HepG2 (cell line): ENCODE measurements around the gene SYNE1.

ENCODE experiments used
- HCFC1 ChIP-seq: fragments of 150-350 bp; IDR thresholded peaks from 2 replicates; pipeline ENCODE4 v1.6.1; 2014; ENCODE audit warnings: low read depth, low read length
- POLR2A ChIP-seq, 2 experiments: IDR thresholded peaks; 2 replicates each; pipeline ENCODE4 v1.6.1; 2011; ENCODE audit warnings: low read depth in 2 of 2, low read length in 2 of 2, mild to moderate bottlenecking in 1 of 2, moderate library complexity in 1 of 2; ENCODE audit not compliant: insufficient read depth in 1 of 2
- TBP ChIP-seq: sonication (generic); formaldehyde crosslinking; IDR thresholded peaks from 2 replicates; pipeline ENCODE4 v1.5.0; 2020; ENCODE audit warnings: missing genetic modification reagents
- ZBTB33 ChIP-seq: sonication (generic); formaldehyde crosslinking; IDR thresholded peaks from 2 replicates; pipeline ENCODE4 v1.4.0; 2020; ENCODE audit warnings: missing genetic modification reagents
- ZFX ChIP-seq: sonication (generic); formaldehyde crosslinking; IDR thresholded peaks from 2 replicates; pipeline ENCODE4 v1.4.0; 2020; ENCODE audit warnings: mild to moderate bottlenecking, low read depth, missing genetic modification reagents, moderate library complexity
- ZNF296 ChIP-seq: sonication (generic); formaldehyde crosslinking; conservative IDR thresholded peaks from 2 replicates; pipeline ENCODE4 v1.5.0; 2020; ENCODE audit warnings: mild to moderate bottlenecking, missing genetic modification reagents

GRCh38 chr6:152207915-152208714 lies 429.0 kb downstream of the SYNE1 start:
- TF ChIP-seq POLR2A (IDR thresholded peaks at IDR 0.05; ENCODE audit: insufficient read depth in 1 of 2, low read depth in 2 of 2, low read length in 2 of 2) = no peak
- no peak for TF ChIP-seq ZFX (CRISPR knock-in tag)
- no peak for TF ChIP-seq ZNF296 (CRISPR knock-in tag)
- no peak for TF ChIP-seq TBP
- no peak for TF ChIP-seq HCFC1
- TF ChIP-seq ZBTB33 (CRISPR knock-in tag) = peak; percentile 51; the same call in 1 of the 2 replicates
